Mononuclear cell (primary cell): Measurements from ENCODE around the gene VCL. TPM values are rescaled to one million over a fixed set of nuclear protein-coding genes. Genes with fewer than 3 reads are reported as not detected.
A peak's percentile ranks its signal among the peaks of the same experiment; 100 is the strongest.
"Not testable (repeated sequence)": the region's sequence is repeated elsewhere in the genome, so short reads cannot be mapped to it uniquely, and the experiment has no call there.

Experiments
- H3K27me3 ChIP-seq: 2 replicates; pipeline ENCODE4 v1.6.0; 2011; ENCODE audit warnings: low read length, control low read depth; ENCODE audit not compliant: insufficient read depth
- H3K4me1 ChIP-seq: 2 replicates; pipeline ENCODE4 v1.5.1; 2011; ENCODE audit warnings: mild to moderate bottlenecking, low read length, control low read depth; ENCODE audit not compliant: insufficient read depth
- H3K4me3 ChIP-seq: 2 replicates; pipeline ENCODE4 v1.5.1; 2011; ENCODE audit warnings: mild to moderate bottlenecking, low read length, moderate library complexity
- H3K9me3 ChIP-seq: 2 replicates; pipeline ENCODE4 v1.5.1; 2011; ENCODE audit warnings: low read depth, mild to moderate bottlenecking, control low read depth, low read length
- total RNA-seq: library from RNA; depleted of rRNA; stranded (reverse); fragments of >200 nt; gene quantifications from one replicate; pipeline ENCODE4 v1.2.3, GENCODE V29; 2012

Gene VCL
- total RNA-seq, 1 donor = 70.1 TPM

DNA sequence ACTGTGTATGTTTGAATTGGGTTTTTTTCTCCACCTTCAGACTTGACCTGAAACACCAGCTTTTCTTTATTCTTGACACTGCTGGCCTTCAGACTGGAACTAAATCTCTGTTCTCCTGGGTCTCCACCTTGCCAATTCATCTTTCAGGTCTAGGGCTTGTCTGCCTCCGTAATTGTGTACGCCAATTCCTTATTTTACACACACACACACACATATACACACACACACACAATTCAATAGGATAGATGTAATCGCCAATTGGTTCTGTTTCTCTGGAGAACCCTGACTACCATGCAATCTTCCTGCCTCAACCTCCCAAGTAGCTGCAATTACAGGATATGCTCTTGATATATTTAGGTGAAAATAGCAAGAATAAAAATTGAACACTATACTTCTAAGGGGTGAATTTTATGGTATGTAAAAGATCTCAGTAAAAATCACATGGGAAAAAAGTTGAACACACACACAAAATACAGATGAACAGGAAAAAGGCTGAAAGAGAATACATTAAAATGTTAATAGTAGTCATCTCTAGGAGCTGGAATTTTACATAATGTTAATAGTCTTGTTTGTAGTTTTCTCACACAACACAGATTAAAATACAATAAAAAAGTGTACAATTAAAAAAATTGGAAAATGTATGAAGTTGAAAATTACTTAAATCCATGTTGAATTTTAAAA is 6.6 kb upstream of the VCL start:
- no peak overlapping the region for H3K4me3 ChIP-seq
- H3K4me1 ChIP-seq = peaks cover 37% of the 10 kb centered on the region
- no peaks in the 10 kb centered on the region for H3K9me3 ChIP-seq
- no peaks in the 10 kb centered on the region for H3K27me3 ChIP-seq

DNA sequence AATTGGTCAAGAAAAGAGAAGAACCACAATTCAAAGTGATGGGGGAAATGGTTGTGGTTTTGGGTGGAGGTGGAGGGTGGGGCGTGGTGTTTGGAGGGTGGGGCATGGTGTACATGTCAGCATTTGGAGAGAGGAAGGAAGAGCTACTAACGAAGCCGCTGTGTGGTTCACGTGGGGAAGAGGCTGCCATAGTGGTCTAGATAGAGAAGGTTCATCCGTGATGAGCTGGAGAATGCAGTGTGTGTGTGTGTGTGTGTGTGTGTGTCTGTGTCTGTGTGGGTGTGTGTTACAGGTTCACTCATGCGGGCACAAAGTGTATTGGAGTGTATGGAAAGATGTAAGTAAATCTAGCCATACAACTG is 6.1 kb upstream of the VCL start:
- no peaks in the 10 kb centered on the region for H3K27me3 ChIP-seq
- no peak overlapping the region for H3K4me3 ChIP-seq
- H3K4me1 ChIP-seq = peaks cover 37% of the 10 kb centered on the region
- no peaks in the 10 kb centered on the region for H3K9me3 ChIP-seq

DNA sequence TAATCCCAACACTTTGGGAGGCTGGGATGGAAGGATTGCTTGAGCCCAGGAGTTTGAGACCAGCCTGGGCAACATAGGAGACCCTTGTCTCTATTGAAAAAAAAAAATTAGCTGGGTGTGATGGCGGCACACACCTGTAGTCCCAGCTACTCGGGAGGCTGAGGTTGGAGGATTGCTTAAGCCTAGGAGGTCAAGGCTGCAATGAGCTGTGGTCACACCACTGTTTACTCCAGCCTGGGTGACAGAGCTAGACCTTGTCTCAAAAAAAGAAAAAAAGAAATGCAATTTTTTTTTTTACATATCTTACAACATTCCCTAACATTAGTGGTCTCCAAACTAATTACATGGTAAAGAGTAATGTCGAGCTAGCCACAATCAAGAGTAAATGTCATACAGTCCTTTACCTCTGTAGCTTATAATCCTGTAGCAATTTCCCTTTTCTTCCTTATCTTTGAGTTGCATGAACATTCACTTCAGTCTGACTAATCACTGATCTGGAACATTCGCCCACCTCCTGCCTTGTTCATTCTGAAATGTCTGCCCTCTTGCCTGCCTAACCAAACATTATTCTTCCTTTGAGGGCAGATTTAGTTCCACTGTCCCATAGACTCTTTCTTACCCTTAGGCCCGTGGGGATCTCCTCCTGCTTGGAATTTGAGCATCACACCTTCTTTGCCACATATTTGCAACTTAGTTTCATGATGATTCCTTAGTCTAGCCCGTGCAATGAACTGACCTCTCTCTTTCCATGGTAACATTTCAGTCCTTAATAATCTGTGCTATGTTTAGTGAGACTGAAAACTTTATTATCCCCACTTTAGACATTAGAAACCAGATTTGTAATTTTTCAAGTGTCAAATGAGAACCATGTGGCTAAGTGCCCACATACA is 4.8 kb upstream of the VCL start:
- Histone ChIP-seq H3K4me3 (no peak overlapping the region), H3K27me3 (no peaks in the 10 kb centered on the region), H3K9me3 (no peaks in the 10 kb centered on the region), H3K4me1 (peaks cover 41% of the 10 kb centered on the region)

DNA sequence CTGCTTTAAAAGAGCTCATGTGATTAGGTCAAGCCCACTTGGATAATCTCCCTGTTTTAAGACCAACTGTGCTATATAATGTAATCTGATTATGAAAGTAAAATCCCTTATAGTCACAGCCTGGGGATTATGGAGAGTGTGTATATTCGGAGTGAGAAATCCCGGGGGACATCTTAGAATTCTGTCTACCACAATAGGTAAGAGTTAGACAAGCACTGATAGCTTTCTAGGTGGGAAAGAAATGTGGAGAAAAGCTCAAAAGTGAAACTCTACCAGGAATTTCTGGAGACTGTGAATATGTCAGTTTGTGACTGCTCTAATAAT is 2.9 kb upstream of the VCL start:
- Histone ChIP-seq H3K27me3 (no peaks in the 10 kb centered on the region), H3K4me1 (peaks cover 57% of the 10 kb centered on the region), H3K9me3 (no peaks in the 10 kb centered on the region), H3K4me3 (no peak overlapping the region)

DNA sequence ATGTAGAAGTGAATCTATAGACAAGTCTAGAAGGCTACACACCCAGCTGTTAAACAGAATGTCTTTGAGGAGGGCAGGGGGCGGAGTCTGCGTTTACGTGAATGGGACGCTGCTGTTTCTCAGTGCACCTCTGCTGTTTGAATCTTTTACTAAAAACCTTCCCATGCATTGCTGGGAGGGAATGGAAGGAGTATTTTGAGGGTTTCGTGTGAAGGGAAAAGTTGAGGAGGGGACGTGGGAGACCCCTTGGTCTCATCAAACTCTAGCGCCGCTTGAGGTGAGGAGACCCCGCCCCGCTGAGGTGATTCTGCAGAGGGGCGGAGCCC is 492 bp upstream of the VCL start:
- Histone ChIP-seq H3K27me3 (no peaks in the 10 kb centered on the region), H3K4me1 (peaks cover 59% of the 10 kb centered on the region), H3K9me3 (no peaks in the 10 kb centered on the region), H3K4me3 (peak overlapping the region; percentile 93)

DNA sequence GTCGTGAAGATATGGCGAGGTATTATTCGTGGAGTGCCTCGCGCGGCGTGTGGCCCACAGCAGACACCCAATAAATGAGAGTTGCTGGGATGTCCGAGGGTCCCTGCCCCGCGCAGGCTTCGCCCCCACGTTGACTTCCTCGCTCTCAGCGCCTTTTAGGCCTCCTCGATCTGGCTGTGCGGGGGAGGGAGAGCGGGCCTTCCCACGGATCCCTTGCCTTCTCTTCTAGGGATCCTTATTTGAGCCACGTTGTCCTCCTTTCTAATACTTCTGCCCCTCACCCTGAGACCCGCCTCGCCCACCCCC is 660 bp downstream of the VCL start:
- H3K4me1 ChIP-seq = peaks cover 49% of the 10 kb centered on the region
- peak overlapping the region; percentile 93 for H3K4me3 ChIP-seq
- H3K9me3 ChIP-seq = no peaks in the 10 kb centered on the region

DNA sequence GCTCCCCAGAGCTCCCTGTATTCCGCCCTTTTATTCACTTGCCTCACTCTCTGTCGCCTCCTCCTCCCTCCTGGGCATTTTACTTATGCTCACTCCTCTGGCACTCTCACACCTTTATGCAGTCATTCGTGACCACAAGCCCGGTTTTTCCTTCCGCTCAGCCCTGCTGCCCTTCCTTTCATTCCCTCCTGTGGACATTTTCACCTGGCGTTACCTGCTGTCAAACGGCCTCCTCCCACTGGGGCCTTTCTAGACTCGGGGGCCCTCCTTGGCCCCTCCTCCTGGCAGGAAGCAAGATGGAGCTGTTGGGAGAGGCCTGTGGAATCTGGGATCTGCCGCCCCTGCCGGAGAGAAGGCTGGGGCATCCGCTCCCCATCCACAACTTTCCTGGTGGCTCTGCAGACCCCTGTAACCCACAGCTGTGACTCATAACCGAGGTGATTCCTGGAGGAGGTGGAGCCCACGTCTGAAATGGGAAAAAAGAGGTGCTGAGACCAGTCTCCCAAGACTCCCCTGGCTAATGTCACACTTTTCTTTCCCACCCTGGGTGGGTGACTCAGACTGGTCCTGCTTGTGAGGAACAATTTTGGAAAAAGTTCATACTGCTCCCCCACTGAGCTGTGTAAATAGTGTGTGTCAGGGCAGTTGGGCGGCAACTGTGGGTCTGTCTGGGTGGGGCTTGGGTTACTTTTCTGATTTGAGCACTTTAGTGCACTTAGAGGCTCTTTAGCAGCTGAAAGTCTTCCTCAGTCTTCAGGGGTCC is 1.2 kb downstream of the VCL start:
- Histone ChIP-seq H3K27me3 (no peaks in the 10 kb centered on the region), H3K4me1 (peaks cover 49% of the 10 kb centered on the region), H3K4me3 (peak overlapping the region; percentile 93), H3K9me3 (no peaks in the 10 kb centered on the region)

More for the DNA sequence above, 660 bp downstream of the VCL start:
- H3K27me3 ChIP-seq = no peaks in the 10 kb centered on the region

DNA sequence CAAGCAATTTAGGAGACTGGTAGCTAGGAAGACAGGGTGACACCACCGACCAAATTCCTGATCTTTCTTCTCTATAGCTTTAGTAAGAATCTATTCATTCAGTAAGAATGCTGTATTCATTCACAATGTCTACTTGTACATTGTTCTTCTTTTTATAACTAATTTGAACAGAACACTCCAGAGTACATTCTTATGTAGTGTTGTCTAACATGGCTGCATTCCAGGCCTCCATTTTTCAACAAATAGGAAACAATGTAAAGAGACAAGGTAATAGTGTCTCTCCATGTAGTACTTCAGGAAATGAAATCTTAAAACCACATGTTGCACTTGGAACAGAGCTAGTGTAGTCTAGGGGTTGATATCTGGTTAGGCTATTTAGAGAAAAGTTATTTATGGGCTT is 1.8 kb downstream of the VCL start:
- H3K4me3 ChIP-seq = peak overlapping the region; percentile 93
- H3K4me1 ChIP-seq = peaks cover 45% of the 10 kb centered on the region
- no peaks in the 10 kb centered on the region for H3K9me3 ChIP-seq
- no peaks in the 10 kb centered on the region for H3K27me3 ChIP-seq

DNA sequence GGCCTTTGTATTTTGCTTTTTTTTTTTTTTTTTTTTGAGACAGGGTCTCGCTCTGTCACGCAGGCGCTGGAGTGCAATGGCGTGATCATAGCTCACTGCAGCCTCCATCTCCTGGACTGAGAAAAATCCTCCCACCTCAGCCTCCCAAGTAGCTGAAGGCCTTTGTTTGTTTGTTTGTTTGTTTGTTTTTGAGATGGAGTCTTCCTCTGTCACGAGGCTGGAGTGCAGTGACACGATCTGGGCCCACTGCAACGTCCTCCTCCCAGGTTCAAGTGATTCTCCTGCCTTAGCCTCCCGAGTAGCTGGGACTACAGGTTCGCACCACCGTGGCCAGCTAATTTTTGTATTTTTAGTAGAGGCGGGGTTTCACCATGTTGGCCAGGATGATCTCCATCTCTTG is 2.3 kb downstream of the VCL start:
- H3K9me3 ChIP-seq, H3K4me3 ChIP-seq, H3K27me3 ChIP-seq: not testable (repeated sequence)
- peaks cover 44% of the 10 kb centered on the region for H3K4me1 ChIP-seq

DNA sequence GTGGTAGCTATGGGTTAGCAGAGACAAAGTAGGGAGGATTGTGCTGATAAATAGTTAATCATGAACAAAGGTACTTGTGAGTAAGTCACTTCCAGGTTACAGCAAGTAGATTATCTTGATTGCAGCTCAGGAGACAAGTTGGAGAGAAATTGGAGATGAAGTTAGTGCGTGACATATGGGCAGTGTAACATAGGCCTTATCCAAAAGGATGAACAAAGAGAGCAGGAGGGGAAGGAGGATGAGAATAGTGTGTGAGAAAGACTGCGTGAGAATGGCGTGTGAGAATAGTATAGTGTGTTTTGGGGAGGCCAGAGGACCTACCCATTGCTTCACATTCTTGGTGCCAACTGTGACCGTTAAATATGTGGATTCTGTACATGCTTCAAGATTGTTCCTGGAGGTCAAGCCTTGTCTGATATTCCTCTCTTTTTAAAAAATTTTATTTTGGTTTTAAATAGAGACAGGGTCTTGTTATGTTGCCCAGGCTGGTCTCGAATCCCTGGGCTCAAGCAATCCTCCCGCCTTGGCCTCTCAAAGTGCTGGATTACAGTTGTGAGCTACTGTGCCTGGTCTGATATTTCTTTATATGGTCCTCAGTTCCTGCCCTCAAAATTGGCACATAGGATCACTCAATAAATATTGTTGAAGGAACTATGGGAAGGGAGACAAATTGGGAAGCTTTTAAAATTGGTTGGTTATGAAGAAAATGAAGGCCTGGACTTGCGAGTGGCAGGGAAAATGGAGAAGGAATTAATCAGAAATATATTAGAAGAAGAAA is 3.2 kb downstream of the VCL start:
- H3K27me3 ChIP-seq = no peaks in the 10 kb centered on the region
- no peak overlapping the region for H3K4me3 ChIP-seq
- no peaks in the 10 kb centered on the region for H3K9me3 ChIP-seq
- H3K4me1 ChIP-seq = peaks cover 44% of the 10 kb centered on the region

DNA sequence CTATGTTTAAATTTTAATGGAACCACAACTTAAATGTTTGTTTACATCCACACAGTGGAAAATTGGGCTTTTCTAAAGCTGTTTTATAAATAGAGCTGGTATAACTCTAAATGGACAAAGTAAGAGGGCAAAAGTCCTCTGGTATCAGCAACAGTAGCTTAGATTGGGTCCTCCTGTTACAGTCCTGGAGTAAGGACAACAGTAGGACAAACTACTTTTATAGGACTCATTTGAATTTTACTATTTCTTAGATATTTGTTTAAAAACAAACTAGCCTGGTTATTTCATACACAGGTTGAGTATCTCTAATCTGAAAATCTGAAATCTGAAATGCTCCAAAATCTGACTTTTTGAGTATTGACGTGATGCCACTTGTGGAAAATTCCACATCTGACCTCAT is 8.4 kb downstream of the VCL start:
- Histone ChIP-seq H3K4me1 (peaks cover 25% of the 10 kb centered on the region), H3K27me3 (no peaks in the 10 kb centered on the region), H3K4me3 (no peak overlapping the region), H3K9me3 (no peaks in the 10 kb centered on the region)

DNA sequence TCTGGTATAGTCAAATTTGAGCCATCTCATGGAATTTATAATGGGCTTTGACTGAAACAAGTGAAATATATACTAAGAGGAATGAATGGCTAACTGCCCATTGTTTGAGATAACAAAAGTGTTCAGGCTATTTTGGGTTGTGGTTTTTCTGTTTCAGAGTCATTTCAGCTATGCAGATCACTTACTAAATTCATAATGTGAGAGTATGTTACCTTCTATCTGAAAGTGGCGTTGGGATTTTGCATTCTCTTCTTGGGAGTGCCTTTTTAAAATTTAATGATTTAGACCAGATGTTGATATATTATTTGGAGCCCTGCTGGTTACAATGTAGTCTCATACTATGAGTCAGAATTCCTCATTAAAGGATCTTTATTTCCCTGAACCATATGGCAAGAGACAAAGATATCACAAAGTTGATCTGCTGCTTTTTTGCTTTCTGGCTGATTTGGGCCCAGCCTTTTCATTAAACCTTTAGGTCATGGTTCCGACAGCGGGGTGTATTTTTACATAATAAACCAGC is 10.4 kb downstream of the VCL start:
- Histone ChIP-seq H3K9me3 (no peaks in the 10 kb centered on the region), H3K27me3 (no peaks in the 10 kb centered on the region), H3K4me1 (peaks cover 37% of the 10 kb centered on the region), H3K4me3 (no peak overlapping the region)

DNA sequence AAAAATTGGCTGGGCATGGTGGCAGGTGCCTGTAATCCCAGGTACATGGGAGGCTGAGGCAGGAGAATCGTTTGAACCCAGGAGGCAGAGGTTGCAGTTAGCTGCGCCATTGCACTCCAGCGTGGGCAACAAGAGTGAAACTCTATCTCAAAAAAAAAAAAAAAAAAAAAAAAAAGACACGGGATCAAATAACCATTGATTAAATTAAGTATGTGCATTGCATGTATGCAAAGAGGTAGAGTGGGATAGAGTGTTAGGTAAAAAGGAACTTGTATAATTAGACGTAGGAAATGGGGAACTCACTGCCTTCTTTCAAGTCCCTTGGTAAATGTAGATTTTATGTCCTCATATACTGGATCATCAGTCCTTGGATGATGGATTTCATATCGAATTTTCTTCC is 13.1 kb downstream of the VCL start:
- no peak overlapping the region for H3K4me3 ChIP-seq
- peaks cover 33% of the 10 kb centered on the region for H3K4me1 ChIP-seq

DNA sequence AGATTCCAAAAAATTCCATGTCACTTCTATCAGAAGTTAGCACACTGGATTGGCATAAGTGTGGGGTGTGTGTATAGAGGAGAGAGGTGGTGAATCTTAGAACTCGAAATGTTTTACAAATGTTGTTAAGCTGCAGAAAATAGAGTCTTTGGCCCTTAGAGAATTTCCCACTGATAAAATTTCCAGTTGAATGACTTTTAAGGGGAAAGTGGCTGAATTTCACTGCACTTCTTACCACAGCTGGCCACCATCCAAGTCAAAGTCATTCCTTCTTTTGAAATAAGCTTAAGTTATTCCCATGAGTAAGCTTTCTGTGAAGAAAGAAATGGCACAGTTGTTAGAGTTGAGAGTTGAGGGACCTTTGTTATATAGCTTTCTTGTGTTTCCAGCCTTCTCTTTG is 13.9 kb downstream of the VCL start:
- H3K4me3 ChIP-seq = no peak overlapping the region
- peaks cover 33% of the 10 kb centered on the region for H3K4me1 ChIP-seq

More for the DNA sequence above, 13.1 kb downstream of the VCL start:
- Histone ChIP-seq H3K27me3 (no peaks in the 10 kb centered on the region), H3K9me3 (no peaks in the 10 kb centered on the region)

DNA sequence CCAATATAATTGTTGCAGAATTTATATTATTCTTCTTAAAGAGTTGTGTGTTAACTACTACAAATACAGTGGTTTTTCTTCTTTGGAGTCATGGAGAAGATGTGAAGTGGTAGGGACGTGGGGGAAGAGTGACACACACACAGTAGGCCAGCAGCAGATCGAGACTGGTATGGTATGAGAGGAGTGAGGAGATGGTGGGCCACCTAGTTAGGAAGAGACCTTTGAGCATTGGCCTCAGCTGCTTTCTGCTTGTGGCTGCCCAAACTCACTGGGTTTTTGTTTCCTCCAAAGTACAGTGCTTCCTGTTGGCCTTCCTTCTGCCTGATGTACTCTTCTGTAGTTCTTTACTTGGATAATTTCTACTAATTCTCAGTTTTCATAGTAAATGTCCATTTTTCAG is 14.6 kb downstream of the VCL start:
- Histone ChIP-seq H3K4me1 (peaks cover 27% of the 10 kb centered on the region), H3K4me3 (no peak overlapping the region), H3K9me3 (no peaks in the 10 kb centered on the region), H3K27me3 (no peaks in the 10 kb centered on the region)

More for the DNA sequence above, 13.9 kb downstream of the VCL start:
- Histone ChIP-seq H3K9me3 (no peaks in the 10 kb centered on the region), H3K27me3 (no peaks in the 10 kb centered on the region)
